ENCODE measurements around the gene ADGRB3.

GRCh38 chr6:69422475-69422874 lies 787.4 kb downstream of the ADGRB3 start:
- TF ChIP-seq CTCF (IDR thresholded peaks at IDR 0.05) (no peak), EZH2phosphoT487 (IDR thresholded peaks at IDR 0.05) (no peak)

Measured in neural progenitor cell (in vitro differentiated cells).